ENCODE results near the gene CDC42BPA. TPM values are rescaled to one million over a fixed set of nuclear protein-coding genes. Genes with fewer than 3 reads are reported as not detected.

The CDC42BPA gene
- total RNA-seq, 2 experiments from 2014 or later = 3.6 to 3.8 TPM

- H3K36me3 Mint-ChIP-seq (ENCODE audit: low read depth) = no peaks in the 10 kb centered on the region
- ChIA-PET POLR2A (no interaction called here), CTCF (no interaction called here)
- H3K4me3 Mint-ChIP-seq = no peak overlapping the region
- no peak overlapping the region for H3K27ac Mint-ChIP-seq
- H3K4me1 Mint-ChIP-seq = no peaks in the 10 kb centered on the region
- H3K9me3 Mint-ChIP-seq = no peaks in the 10 kb centered on the region
- no peak for DNase-seq
- H3K27me3 Mint-ChIP-seq = peaks cover 13% of the 10 kb centered on the region
Measured at GRCh38 chr1:227049253-227049652, 269.0 kb downstream of the CDC42BPA start.

- ChIA-PET POLR2A (no interaction called here), CTCF (interaction anchor here (0.7 kb wide), 1 partner anchor 69 kb away, joined by 3 read pairs; no protein-coding TSS in a partner anchor)
- no peak for DNase-seq
- Mint-ChIP-seq H3K9me3 (no peaks in the 10 kb centered on the region), H3K4me1 (no peaks in the 10 kb centered on the region), H3K27ac (no peak overlapping the region), H3K36me3 (ENCODE audit: low read depth) (no peaks in the 10 kb centered on the region), H3K27me3 (peaks cover 10% of the 10 kb centered on the region), H3K4me3 (no peak overlapping the region)
Measured at GRCh38 chr1:227043755-227044154, 274.5 kb downstream of the CDC42BPA start.

GRCh38 chr1:227042292-227042691 lies 276.0 kb downstream of the CDC42BPA start:
- Mint-ChIP-seq H3K27ac (no peak overlapping the region), H3K4me1 (no peaks in the 10 kb centered on the region), H3K27me3 (peaks cover 10% of the 10 kb centered on the region), H3K4me3 (no peak overlapping the region), H3K9me3 (no peaks in the 10 kb centered on the region), H3K36me3 (ENCODE audit: low read depth) (peaks cover 1% of the 10 kb centered on the region)
- ChIA-PET POLR2A (no interaction called here), CTCF (no interaction called here)
- DNase-seq = no peak

- DNase-seq = no peak
- Mint-ChIP-seq H3K4me1 (peaks cover 2% of the 10 kb centered on the region), H3K9me3 (no peaks in the 10 kb centered on the region), H3K4me3 (no peak overlapping the region), H3K27ac (no peak overlapping the region), H3K36me3 (ENCODE audit: low read depth) (peaks cover 1% of the 10 kb centered on the region), H3K27me3 (peaks cover 3% of the 10 kb centered on the region)
- ChIA-PET CTCF (no interaction called here), POLR2A (no interaction called here)
Measured at GRCh38 chr1:227038401-227038800, 279.9 kb downstream of the CDC42BPA start.

- CTCF ChIA-PET = interaction anchor here (1.0 kb wide), 1 partner anchor 19 kb away, joined by 3 read pairs; no protein-coding TSS in a partner anchor
- no peak overlapping the region for H3K27ac Mint-ChIP-seq
- peaks cover 2% of the 10 kb centered on the region for H3K27me3 Mint-ChIP-seq
- H3K4me1 Mint-ChIP-seq = peaks cover 2% of the 10 kb centered on the region
- no peak overlapping the region for H3K4me3 Mint-ChIP-seq
- POLR2A ChIA-PET = no interaction called here
- peaks cover 1% of the 10 kb centered on the region for H3K36me3 Mint-ChIP-seq (ENCODE audit: low read depth)
- DNase-seq = no peak
- H3K9me3 Mint-ChIP-seq = no peaks in the 10 kb centered on the region
Measured at GRCh38 chr1:227037121-227037520, 281.2 kb downstream of the CDC42BPA start.

GRCh38 chr1:227035316-227035715 lies 283.0 kb downstream of the CDC42BPA start:
- POLR2A ChIA-PET = no interaction called here

GRCh38 chr1:227033880-227034279 lies 284.4 kb downstream of the CDC42BPA start:
- POLR2A ChIA-PET = no interaction called here
- Mint-ChIP-seq H3K27me3 (no peaks in the 10 kb centered on the region), H3K36me3 (ENCODE audit: low read depth) (peaks cover 1% of the 10 kb centered on the region), H3K27ac (no peak overlapping the region), H3K4me3 (no peak overlapping the region), H3K9me3 (no peaks in the 10 kb centered on the region), H3K4me1 (peaks cover 2% of the 10 kb centered on the region)
- CTCF ChIA-PET = no interaction called here
- DNase-seq = no peak

More at GRCh38 chr1:227035316-227035715, 283.0 kb downstream of the CDC42BPA start:
- no peak for DNase-seq
- Mint-ChIP-seq H3K4me1 (peaks cover 2% of the 10 kb centered on the region), H3K9me3 (no peaks in the 10 kb centered on the region), H3K27ac (no peak overlapping the region), H3K27me3 (peaks cover 2% of the 10 kb centered on the region), H3K36me3 (ENCODE audit: low read depth) (peaks cover 1% of the 10 kb centered on the region), H3K4me3 (no peak overlapping the region)
- CTCF ChIA-PET = no interaction called here

- no peak for DNase-seq
- Mint-ChIP-seq H3K36me3 (ENCODE audit: low read depth) (no peaks in the 10 kb centered on the region), H3K27me3 (no peaks in the 10 kb centered on the region), H3K4me1 (peaks cover 3% of the 10 kb centered on the region), H3K9me3 (no peaks in the 10 kb centered on the region), H3K27ac (no peak overlapping the region), H3K4me3 (no peak overlapping the region)
- ChIA-PET CTCF (no interaction called here), POLR2A (no interaction called here)
Measured at GRCh38 chr1:227032396-227032795, 285.9 kb downstream of the CDC42BPA start.

GRCh38 chr1:227016990-227017389 lies 301.3 kb downstream of the CDC42BPA start:
- no peak for DNase-seq
- peaks cover 2% of the 10 kb centered on the region for H3K27me3 Mint-ChIP-seq
- H3K27ac Mint-ChIP-seq = no peak overlapping the region
- ChIA-PET CTCF (interaction anchor here (1.2 kb wide), 1 partner anchor 20 kb away, joined by 3 read pairs; no protein-coding TSS in a partner anchor), POLR2A (no interaction called here)
- no peak overlapping the region for H3K4me3 Mint-ChIP-seq
- peaks cover 3% of the 10 kb centered on the region for H3K9me3 Mint-ChIP-seq
- no peaks in the 10 kb centered on the region for H3K4me1 Mint-ChIP-seq
- H3K36me3 Mint-ChIP-seq (ENCODE audit: low read depth) = peaks cover 2% of the 10 kb centered on the region

GRCh38 chr1:227010645-227011044 lies 307.6 kb downstream of the CDC42BPA start:
- Mint-ChIP-seq H3K27ac (no peak overlapping the region), H3K4me3 (no peak overlapping the region), H3K27me3 (no peaks in the 10 kb centered on the region), H3K36me3 (ENCODE audit: low read depth) (no peaks in the 10 kb centered on the region), H3K4me1 (no peaks in the 10 kb centered on the region), H3K9me3 (no peaks in the 10 kb centered on the region)
- ChIA-PET POLR2A (interaction anchor here (0.6 kb wide), 1 partner anchor 98 kb away, joined by 5 read pairs; no protein-coding TSS in a partner anchor), CTCF (no interaction called here)
- no peak for DNase-seq

GRCh38 chr1:227009937-227010336 lies 308.4 kb downstream of the CDC42BPA start:
- Mint-ChIP-seq H3K36me3 (ENCODE audit: low read depth) (no peaks in the 10 kb centered on the region), H3K4me1 (no peaks in the 10 kb centered on the region), H3K4me3 (no peak overlapping the region), H3K9me3 (no peaks in the 10 kb centered on the region), H3K27ac (no peak overlapping the region), H3K27me3 (no peaks in the 10 kb centered on the region)
- CTCF ChIA-PET = interaction anchor here (0.7 kb wide), 1 partner anchor 1479 kb away, joined by 3 read pairs; no protein-coding TSS in a partner anchor
- DNase-seq = no peak
- POLR2A ChIA-PET = no interaction called here

GRCh38 chr1:227006226-227006796 lies 312.0 kb downstream of the CDC42BPA start:
- ChIA-PET POLR2A (no interaction called here), CTCF (no interaction called here)
- Mint-ChIP-seq H3K9me3 (no peaks in the 10 kb centered on the region), H3K4me3 (no peak overlapping the region), H3K4me1 (no peaks in the 10 kb centered on the region), H3K36me3 (ENCODE audit: low read depth) (no peaks in the 10 kb centered on the region), H3K27me3 (no peaks in the 10 kb centered on the region), H3K27ac (no peak overlapping the region)
- no peak for DNase-seq

GRCh38 chr1:227004796-227005195 lies 313.5 kb downstream of the CDC42BPA start:
- no peaks in the 10 kb centered on the region for H3K27me3 Mint-ChIP-seq
- ChIA-PET POLR2A (no interaction called here), CTCF (no interaction called here)

GRCh38 chr1:227003165-227003564 lies 315.1 kb downstream of the CDC42BPA start:
- Mint-ChIP-seq H3K36me3 (ENCODE audit: low read depth) (no peaks in the 10 kb centered on the region), H3K27ac (no peak overlapping the region), H3K4me1 (no peaks in the 10 kb centered on the region), H3K4me3 (no peak overlapping the region), H3K9me3 (peaks cover 2% of the 10 kb centered on the region), H3K27me3 (no peaks in the 10 kb centered on the region)
- ChIA-PET CTCF (interaction anchor here (0.6 to 1.1 kb wide), 2 partner anchors 14 to 347 kb away, joined by 3 read pairs; no protein-coding TSS in a partner anchor), POLR2A (no interaction called here)
- no peak for DNase-seq

More at GRCh38 chr1:227004796-227005195, 313.5 kb downstream of the CDC42BPA start:
- H3K36me3 Mint-ChIP-seq (ENCODE audit: low read depth) = no peaks in the 10 kb centered on the region
- DNase-seq = no peak
- H3K27ac Mint-ChIP-seq = no peak overlapping the region
- no peaks in the 10 kb centered on the region for H3K4me1 Mint-ChIP-seq
- H3K9me3 Mint-ChIP-seq = no peaks in the 10 kb centered on the region
- no peak overlapping the region for H3K4me3 Mint-ChIP-seq
